ENCODE data around the gene SASH1.
"Not testable (repeated sequence)": the region's sequence is repeated elsewhere in the genome, so short reads cannot be mapped to it uniquely, and the experiment has no call there.

Gene SASH1

GRCh38 chr6:148328876-148329555 is 13.6 kb upstream of the SASH1 start:
- no peak for DNase-seq (ENCODE audit: low read depth in 3 of 3)

- DNase-seq (ENCODE audit: low read depth in 3 of 3), result no peak
Measured at GRCh38 chr6:148329596-148330381, 12.8 kb upstream of the SASH1 start.

GRCh38 chr6:148332088-148332487 is 10.6 kb upstream of the SASH1 start:
- no peak for DNase-seq (ENCODE audit: low read depth in 3 of 3)

- DNase-seq (ENCODE audit: low read depth in 3 of 3), result no peak
Measured at GRCh38 chr6:148336901-148337300, 5.7 kb upstream of the SASH1 start.

- no peak for DNase-seq (ENCODE audit: low read depth in 3 of 3)
Measured at GRCh38 chr6:148339766-148340165, 2.9 kb upstream of the SASH1 start.

GRCh38 chr6:148340586-148341297 is 1.9 kb upstream of the SASH1 start:
- no peak for DNase-seq (ENCODE audit: low read depth in 3 of 3)

GRCh38 chr6:148342100-148342349 is 613 bp upstream of the SASH1 start:
- no peak for DNase-seq (ENCODE audit: low read depth in 3 of 3)

- no peak for DNase-seq (ENCODE audit: low read depth in 3 of 3)
Measured at GRCh38 chr6:148343047-148343782, 577 bp downstream of the SASH1 start.

- no peak for DNase-seq (ENCODE audit: low read depth in 3 of 3)
Measured at GRCh38 chr6:148345176-148345575, 2.5 kb downstream of the SASH1 start.

GRCh38 chr6:148345578-148345977 is 2.9 kb downstream of the SASH1 start:
- DNase-seq (ENCODE audit: low read depth in 3 of 3), result no peak

GRCh38 chr6:148346681-148347440 is 4.2 kb downstream of the SASH1 start:
- no peak for DNase-seq (ENCODE audit: low read depth in 3 of 3)

- no peak for DNase-seq (ENCODE audit: low read depth in 3 of 3)
Measured at GRCh38 chr6:148347441-148348054, 4.9 kb downstream of the SASH1 start.

- no peak for DNase-seq (ENCODE audit: low read depth in 3 of 3)
Measured at GRCh38 chr6:148348335-148348734, 5.7 kb downstream of the SASH1 start.

GRCh38 chr6:148348778-148349177 is 6.1 kb downstream of the SASH1 start:
- DNase-seq (ENCODE audit: low read depth in 3 of 3), result no peak

GRCh38 chr6:148349466-148349865 is 6.8 kb downstream of the SASH1 start:
- DNase-seq (ENCODE audit: low read depth in 3 of 3), result no peak

GRCh38 chr6:148351309-148351708 is 8.7 kb downstream of the SASH1 start:
- no peak for DNase-seq (ENCODE audit: low read depth in 3 of 3)

GRCh38 chr6:148352421-148352820 is 9.8 kb downstream of the SASH1 start:
- DNase-seq (ENCODE audit: low read depth in 3 of 3), result not testable (repeated sequence)

GRCh38 chr6:148358196-148358785 is 15.7 kb downstream of the SASH1 start:
- DNase-seq (ENCODE audit: low read depth in 3 of 3), result no peak

GRCh38 chr6:148359228-148359627 is 16.6 kb downstream of the SASH1 start:
- no peak for DNase-seq (ENCODE audit: low read depth in 3 of 3)

- DNase-seq (ENCODE audit: low read depth in 3 of 3), result no peak
Measured at GRCh38 chr6:148364056-148364824, 21.6 kb downstream of the SASH1 start.
